Loucy (cell line): Measurements from ENCODE around the gene MYEOV.

Experiments
- EZH2phosphoT487 ChIP-seq: fragments of 200-600 bp; IDR thresholded peaks from 2 replicates; pipeline ENCODE4 v1.6.1; 2018; ENCODE audit warnings: antibody characterized with exemption, mild to moderate bottlenecking, moderate library complexity, borderline replicate concordance
- TF ChIP-seq, protein P1 (sequence below): fragments of 200-600 bp; sonication (generic); conservative IDR thresholded peaks from 2 replicates; pipeline ENCODE4 v1.5.1; 2014; ENCODE audit warnings: mild to moderate bottlenecking, antibody characterized with exemption, low read length

DNA sequence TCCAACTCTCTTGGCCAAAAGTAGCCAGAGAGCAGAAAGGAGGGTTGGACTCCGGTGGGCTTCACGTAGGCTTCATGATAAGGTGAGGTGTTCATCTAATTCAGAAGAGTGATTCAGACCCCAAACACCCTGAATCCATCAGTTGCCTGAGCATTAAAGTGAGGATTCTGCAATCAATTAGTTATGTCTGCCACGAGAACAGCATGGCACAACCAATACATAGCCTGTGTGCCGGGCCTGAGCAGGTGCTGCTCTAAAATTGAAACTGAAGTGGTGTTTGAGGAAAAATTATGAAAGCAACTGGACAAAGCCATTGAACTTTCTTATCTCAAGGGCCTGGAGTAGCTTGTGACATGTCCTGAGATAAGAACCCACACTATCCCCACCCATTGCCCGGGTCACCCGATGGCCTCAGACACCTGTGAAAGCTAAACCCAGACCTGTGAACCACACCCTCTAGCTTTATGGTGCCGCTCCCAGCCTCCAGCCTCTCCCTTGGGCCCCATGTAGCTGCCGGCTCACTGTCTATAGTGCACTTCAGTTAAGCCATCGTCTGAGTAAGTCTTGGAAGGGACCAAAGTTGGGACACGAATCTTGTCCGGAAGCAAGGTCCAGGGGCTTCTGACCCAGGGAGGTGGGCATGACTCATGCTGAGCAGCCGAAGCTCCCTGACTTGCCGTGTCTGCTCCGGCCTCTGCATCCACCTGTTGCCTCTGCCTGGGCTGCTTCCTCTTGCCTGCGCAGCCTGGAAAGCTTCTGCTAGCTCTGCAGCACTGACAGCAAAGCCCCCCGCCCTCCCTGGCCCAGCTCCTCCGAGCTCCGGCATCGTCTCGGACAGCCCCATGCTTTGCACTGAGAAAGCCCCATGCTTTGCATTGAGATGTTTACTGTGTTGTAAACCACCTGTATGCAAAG, 5.7 kb upstream of the MYEOV start:
- no peak for TF ChIP-seq EZH2phosphoT487
- TF ChIP-seq, protein P1, sequence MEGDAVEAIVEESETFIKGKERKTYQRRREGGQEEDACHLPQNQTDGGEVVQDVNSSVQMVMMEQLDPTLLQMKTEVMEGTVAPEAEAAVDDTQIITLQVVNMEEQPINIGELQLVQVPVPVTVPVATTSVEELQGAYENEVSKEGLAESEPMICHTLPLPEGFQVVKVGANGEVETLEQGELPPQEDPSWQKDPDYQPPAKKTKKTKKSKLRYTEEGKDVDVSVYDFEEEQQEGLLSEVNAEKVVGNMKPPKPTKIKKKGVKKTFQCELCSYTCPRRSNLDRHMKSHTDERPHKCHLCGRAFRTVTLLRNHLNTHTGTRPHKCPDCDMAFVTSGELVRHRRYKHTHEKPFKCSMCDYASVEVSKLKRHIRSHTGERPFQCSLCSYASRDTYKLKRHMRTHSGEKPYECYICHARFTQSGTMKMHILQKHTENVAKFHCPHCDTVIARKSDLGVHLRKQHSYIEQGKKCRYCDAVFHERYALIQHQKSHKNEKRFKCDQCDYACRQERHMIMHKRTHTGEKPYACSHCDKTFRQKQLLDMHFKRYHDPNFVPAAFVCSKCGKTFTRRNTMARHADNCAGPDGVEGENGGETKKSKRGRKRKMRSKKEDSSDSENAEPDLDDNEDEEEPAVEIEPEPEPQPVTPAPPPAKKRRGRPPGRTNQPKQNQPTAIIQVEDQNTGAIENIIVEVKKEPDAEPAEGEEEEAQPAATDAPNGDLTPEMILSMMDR = no peak
